NB4 (cell line): ENCODE data around the gene GCH1.

Experiments used
- DNase-seq: peaks from one replicate; pipeline ENCODE4 v3.0.0; 2010; ENCODE audit warnings: low read depth
- H3K4me3 ChIP-seq: one replicate; pipeline ENCODE4 v1.5.1; 2011; ENCODE audit warnings: mild to moderate bottlenecking, low read depth, low read length, moderate library complexity
- MYC ChIP-seq: IDR thresholded peaks from 2 replicates; pipeline ENCODE4 v1.6.1; 2011; ENCODE audit warnings: low read depth, low read length
- POLR2A ChIP-seq: IDR thresholded peaks from 2 replicates; pipeline ENCODE4 v1.6.1; 2011; ENCODE audit warnings: mild to moderate bottlenecking; ENCODE audit not compliant: insufficient read length; ENCODE audit errors: extremely low read depth
- TF ChIP-seq, protein P1 (sequence below): IDR thresholded peaks from one replicate; pipeline ENCODE4 v1.5.1; 2012; ENCODE audit warnings: low read depth, low read length
- TF ChIP-seq, protein P2 (sequence below): IDR thresholded peaks from 2 replicates; pipeline ENCODE4 v1.6.1; 2011; ENCODE audit warnings: low read depth, low read length

Gene GCH1

DNA sequence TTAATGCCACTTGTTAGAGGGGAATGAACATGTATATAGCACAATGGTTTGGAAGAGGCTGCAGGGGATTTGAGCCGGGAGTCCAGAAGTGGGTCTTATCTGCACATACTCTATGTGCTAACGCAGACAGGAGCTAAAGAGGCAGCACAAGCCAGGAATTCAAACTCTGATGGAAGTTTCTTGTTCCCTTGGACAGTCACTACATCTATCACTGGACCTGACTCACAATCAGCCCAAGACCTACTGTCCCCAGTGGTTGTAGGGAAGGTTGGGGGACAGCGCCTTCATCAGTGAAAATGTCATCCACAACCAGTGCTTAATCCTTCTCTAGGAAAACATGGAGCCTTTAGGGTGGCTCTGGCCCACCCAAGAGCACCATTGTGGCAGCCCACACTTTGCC, 107.8 kb downstream of the GCH1 start:
- H3K4me3 ChIP-seq, result no peak overlapping the region
- no peak for DNase-seq
- TF ChIP-seq POLR2A (no peak), MYC (no peak)
- TF ChIP-seq, protein P1, sequence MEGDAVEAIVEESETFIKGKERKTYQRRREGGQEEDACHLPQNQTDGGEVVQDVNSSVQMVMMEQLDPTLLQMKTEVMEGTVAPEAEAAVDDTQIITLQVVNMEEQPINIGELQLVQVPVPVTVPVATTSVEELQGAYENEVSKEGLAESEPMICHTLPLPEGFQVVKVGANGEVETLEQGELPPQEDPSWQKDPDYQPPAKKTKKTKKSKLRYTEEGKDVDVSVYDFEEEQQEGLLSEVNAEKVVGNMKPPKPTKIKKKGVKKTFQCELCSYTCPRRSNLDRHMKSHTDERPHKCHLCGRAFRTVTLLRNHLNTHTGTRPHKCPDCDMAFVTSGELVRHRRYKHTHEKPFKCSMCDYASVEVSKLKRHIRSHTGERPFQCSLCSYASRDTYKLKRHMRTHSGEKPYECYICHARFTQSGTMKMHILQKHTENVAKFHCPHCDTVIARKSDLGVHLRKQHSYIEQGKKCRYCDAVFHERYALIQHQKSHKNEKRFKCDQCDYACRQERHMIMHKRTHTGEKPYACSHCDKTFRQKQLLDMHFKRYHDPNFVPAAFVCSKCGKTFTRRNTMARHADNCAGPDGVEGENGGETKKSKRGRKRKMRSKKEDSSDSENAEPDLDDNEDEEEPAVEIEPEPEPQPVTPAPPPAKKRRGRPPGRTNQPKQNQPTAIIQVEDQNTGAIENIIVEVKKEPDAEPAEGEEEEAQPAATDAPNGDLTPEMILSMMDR, result no peak
- TF ChIP-seq, protein P2, sequence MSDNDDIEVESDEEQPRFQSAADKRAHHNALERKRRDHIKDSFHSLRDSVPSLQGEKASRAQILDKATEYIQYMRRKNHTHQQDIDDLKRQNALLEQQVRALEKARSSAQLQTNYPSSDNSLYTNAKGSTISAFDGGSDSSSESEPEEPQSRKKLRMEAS, result no peak

DNA sequence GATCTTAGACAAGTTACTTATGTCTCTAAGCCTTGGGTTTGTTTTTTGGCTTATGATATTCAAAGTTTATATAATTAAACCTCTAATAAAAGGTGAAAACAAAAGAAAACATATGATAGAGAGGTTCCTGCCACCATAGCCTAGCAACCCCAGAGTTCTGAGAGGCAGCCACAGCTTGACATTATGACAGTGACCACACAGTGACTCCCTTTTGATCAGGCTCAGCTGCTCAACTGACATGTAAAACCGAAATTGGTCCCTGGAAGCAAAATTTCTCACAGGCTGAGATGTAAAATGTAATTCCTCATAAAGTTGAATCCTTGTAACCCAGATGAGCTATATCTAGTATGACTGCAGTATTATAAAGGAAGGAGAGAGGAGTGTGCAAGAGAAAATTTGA, 108.5 kb downstream of the GCH1 start:
- TF ChIP-seq, protein P1, result no peak
- TF ChIP-seq POLR2A, result no peak
- TF ChIP-seq, protein P2, result no peak
- no peak for TF ChIP-seq MYC
- no peak overlapping the region for H3K4me3 ChIP-seq
- DNase-seq, result no peak

DNA sequence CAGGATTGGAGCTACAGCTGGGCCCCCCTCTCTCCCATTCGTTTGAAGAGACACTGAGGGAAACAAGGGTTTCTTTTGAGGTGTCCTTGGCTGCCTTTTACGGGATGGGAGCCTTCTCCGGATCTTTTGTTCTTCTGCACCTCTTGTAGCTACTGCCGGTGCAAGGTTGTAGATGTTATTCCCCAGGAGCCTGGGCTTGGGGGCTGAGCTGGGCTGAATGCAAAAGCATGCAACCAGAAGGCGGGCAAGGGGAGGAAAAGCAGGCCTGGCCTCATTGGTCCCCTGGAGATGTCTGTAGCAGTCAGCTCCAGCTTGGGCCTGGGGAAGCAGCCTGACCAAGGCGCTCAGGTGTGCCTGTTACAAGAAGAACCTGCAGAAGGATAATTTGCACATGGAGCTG, 110.3 kb downstream of the GCH1 start:
- TF ChIP-seq, protein P2, result no peak
- TF ChIP-seq MYC (no peak), POLR2A (no peak)
- TF ChIP-seq, protein P1, result no peak
- H3K4me3 ChIP-seq, result no peak overlapping the region
- DNase-seq, result no peak
